ENCODE results near the gene PHACTR3.
"Not testable (repeated sequence)": the region's sequence is repeated elsewhere in the genome, so short reads cannot be mapped to it uniquely, and the experiment has no call there.

The PHACTR3 gene

DNA sequence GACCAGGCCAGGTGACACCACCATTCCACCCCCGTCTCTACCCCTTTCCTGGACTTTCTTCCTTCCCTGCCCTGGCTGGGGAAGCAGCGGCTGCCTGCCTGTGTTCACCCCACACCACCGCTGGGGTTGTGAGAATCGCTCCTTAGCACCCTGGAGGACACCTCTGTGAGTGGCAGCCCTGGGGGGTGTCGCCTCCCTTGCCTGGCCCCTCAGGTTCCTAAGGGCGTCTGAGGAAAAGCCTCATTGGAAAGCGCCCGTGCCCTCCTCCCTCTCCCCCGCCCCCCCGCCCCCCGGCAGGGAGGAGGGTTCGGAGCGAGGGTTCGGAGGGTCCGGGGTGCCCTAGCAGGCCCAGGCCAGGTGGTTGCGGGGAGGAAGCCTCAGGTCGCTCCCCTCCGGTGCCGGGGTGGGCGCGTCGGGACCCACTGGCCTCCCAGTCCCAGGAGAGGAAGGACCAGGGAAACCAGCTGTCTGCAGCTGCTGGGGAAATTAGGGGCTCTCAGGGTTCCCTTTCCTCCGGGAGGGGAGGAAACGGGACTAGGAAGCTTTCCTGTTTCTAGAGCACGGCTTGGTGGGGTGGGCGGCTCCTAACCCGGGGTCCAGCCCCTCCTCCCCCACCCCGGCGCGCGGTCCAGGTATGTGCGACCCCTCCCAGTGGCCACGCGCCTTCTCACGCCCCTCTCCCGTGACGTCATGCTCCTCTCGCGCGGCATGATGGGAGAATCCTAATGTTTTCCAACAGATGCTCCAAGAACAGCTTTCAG is at the start of gene PHACTR3:
PHACTR3 (plus strand) TSS at position 760 of the 761 bp plus-strand sequence. CDS start 475 bp downstream, outside the sequence.
- DNase-seq = peak; percentile 56

DNA sequence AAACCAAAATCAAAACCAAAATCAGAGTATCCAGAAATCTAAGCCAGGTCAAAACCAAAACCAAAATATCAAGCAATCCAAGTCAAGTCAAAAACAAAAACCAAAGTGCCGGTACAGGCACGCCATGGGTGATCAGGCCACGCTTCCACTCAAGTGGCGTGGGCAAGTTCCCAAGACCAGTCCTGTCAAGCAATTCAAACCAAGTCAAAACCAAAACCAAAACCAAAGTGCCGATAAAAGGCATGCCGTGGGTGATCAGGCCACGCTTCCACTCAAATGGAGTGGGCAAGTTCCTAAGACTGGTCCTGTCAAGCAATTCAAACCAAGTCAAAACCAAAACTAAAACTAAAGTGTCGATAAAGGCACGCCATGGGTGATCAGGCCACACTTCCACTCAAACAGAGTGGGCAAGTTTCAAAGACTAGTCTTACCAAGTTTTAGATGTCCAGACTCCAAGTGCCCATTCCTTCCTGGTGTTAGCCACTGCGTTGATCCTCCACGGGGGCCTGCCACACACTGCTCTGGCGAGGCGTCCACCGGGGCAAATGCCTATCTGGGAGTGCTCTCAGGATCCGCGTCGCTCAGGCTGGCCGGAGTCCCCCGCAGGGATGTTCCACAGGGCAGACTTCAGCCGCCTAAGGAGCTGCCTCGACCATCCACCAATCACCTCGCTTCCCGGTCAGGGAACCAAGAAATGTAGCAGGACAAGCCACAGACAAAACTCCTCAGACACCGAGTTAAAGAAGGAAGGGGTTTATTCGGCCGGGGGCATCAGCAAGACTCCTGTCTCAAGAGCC is 46.4 kb upstream of the PHACTR3 start:
- DNase-seq = not testable (repeated sequence)

DNA sequence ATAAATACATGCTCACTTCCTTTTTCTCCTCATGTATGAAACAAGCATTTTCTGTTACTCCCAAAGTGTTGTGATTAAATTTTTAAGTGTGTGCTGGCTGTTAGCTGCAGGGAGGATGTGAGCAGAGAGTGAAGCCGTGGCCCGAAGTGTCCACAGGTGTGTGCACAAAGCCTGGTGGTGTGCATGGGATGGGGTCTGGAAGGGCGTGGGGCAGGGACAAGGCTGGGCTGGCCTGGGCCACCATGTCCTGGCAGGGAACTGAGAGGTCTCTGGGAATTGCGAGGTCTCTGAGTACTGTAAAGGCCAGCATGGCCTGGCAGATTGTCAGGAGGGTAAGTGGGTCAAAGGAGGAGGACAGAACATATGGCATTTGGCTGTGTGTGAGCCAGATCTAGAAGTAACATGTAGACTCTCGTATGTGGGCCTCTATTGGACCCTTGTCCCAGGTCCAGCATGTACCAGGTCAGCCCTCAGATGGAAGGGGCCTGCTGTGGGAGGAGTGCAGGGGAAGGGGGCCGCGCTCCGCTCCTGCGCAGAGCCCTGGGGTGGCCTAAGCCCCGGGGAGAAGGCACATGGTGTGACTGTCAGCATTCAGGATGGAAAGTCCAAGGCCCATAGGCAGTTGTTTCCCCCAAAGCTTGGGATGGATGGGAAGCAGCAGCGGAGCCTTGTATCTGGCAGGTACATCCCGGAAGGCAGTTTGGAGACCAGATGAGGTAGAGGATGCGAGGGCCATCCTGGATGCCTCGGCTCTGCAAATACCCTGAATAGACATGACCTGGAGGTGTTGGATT is 45.1 kb upstream of the PHACTR3 start:
- DNase-seq = no peak

DNA sequence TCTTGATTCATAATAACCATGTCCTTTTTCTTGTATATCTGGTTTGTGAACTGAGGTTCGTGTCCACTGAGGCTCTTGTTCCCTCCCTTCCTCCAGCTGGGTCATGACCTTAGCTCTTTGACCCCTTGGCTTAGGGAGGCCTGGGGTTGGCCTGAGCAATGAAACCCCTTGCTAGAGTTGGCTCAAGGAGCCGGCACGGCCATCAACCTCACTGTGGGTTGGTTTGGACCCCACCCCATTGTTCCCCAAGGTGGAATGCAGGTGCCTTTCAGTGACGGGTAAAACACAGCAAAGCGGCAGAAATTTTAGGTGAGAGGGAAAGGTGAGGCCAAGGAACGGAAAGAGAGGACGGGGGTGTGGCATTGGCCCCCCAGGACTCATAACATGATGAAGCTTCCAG is 44.5 kb upstream of the PHACTR3 start:
- DNase-seq = no peak

DNA sequence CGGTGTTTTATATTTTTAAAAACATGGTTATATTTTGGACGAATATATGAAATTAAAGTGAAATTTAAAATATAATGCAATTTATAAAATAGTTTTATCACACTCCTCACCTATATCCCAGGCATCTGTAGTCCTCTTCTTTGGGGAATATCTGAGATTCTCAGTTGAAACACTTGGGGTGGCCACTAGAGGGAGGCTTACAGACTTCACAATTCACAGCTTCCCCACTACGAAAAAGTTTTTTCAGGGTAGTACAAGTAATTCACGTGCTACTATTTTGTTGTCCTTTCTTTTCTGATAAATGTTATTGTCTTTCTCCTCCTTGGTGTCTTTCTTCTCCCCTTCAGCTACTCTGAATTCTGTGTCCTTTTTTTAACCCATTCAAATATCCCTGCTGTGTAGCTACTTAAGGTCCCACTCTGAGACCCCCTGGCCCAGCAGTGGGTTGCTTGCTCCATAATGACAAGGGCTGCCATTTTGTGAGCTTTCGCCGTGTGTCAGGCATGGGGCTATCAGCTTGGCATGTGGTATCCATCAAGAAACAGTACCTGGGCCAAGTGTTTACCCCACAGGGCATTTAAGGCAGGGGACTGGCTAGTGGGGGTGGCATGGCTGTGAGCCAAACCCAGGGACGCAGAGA is 43.6 kb upstream of the PHACTR3 start:
- DNase-seq = peak; percentile 17

DNA sequence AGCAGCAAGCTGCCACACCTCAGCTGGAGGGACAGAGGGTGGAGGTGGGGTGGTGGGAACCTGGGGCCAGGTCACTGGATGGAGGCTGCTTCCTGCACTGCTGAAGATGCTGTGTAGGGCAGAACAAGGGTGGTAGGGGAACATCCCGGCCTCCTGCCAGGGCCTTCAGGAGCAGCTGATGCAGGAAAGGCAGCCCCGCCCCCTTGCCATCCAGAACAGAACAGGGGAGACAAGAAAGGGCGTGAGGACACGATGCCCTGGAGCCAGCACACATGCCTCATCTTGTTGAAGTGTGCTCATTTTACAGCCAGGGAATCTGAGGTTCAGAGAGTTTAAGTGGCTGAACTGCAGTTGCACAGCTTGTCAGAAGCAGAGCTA is 43.1 kb upstream of the PHACTR3 start:
- DNase-seq = peak; percentile 16

DNA sequence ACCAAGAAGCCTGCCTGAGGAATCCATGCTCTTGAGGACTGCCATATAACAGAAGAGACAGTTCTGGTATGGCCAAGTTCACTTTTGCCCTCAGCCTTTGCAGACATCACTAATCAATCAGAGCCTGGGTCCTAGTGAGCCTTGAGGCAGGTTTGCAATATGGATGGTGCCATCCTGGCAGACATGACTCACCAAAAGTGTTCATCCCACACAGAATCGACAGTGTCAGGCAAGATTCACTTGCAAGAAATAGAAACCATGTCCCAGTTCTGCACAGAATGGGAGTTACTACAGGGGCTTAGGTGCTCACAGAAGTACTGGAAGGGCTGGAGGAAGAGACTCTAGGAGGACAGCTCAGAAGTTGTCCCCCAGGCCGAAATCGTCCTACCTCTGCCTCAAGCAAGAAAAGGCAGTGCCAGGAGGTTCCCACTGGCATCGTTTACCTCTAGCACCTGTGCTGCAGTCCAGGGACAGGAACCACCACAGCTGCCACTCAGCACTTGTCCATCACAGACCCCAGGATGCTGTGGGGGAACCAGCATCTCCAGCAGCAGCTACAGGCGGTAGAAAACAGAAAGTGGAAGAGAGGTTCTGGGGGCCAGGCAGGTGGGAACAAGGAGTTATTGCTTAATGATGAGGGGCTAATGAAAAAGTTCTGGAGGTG is 42.6 kb upstream of the PHACTR3 start:
- DNase-seq = no peak

DNA sequence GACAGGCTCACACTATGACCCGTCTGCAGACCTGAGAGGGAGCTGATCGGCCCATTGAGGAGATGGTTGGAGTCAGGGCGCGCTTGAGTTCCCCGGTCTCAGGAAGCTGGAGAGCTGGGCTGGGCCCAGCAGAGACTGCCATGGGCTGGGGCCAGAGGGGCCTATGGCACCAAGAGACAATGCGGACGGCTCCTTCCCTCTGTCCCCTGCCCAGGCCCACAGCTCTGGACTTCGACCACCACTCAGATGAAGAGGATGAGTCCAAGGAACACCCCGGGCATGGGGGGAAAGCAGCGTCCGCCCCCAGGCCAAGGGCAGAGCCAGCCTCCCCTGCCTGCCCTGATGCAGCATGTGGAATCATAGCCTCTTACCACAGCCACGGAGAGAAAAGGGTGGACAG is 40.2 kb upstream of the PHACTR3 start:
- DNase-seq = no peak

DNA sequence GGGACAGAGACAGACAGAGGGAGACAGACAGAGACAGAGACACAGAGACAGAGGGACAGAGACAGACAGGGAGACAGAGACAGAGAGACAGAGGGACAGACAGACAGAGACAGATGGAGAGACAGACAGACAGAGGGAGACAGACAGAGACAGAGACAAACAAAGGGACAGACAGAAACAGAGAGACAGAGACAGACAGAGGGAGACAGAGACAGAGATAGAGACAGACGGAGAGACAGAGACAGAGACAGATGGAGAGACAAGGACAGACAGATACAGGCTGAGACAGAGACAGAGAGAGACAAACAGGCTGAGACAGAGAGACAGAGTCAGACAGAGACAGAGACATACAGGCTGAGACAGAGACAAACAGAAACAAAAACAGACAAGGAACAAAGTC is 39.4 kb upstream of the PHACTR3 start:
- no peak for DNase-seq

DNA sequence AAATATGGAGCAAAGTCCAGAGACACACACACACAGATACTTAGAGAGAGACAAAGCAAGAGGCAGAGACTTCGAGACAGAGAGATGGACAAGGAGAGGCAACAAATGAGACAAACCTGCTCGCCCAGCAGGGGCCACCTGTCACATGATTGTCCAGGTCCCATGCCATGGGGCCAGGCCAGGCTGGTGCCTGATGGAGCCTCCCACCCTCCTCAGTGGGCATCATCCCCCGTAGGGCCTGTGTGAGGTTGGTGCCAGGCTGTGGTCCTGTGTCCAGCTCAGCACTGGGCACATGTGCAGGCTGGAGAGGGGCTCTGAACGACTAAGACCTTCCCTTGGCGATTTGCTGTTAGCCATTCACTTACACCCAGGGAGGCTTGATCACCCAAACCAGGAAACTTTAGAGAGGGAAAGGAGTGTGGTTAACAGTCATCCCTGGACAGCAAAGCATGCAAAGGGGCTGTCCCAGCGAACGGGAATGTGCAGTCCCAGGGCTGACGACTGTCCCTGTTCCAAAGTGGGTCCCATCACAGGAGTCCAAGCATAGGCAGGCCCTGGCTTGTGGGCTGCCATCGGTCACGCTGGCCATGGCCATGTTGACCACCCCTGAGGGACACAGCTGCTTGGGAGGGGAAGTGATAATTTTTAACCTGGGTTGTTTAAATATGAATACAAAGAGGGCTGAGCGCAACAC is 38.4 kb upstream of the PHACTR3 start:
- DNase-seq = no peak

DNA sequence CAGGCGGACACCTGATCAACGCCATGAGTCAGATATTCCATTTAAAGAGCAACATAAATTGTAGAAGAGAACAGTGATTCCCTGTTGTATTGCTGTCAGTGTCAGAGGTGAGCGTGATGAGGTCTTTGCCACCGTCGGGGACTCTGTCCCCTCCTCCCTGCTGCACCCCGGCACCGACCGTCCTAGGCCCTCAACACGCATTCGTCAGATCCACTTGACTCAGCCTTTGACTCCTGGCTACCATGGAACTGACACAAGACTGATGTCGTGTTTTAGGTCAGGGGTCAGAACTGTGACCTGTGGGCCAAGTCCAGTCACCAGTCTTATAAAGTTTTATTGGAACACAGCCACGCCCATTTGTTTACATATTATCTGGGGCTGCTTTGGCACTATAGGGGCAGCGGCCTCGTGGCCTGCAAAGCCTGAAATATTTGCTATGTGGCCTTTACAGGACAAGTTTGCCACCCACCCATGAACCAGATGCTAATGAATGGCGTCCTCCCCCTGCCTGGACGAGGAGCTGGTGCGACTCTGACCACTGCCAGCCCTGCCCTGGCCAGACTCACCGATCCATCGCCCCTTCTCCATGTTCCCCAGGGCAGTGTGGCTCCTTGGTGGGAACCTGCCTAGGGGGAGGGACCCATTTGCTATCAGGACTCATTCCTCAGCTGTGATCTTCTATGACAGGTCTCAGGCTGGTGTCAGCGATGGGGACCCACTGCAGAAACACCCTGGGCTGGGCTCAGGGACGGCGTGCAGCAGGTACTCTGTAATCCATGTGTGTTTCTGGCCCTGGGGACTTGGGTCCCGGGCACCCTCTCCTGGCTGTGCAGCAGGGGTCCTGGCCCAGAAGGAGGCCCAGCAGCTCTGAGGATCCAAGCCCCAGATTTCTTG is 37.5 kb upstream of the PHACTR3 start:
- DNase-seq = no peak

DNA sequence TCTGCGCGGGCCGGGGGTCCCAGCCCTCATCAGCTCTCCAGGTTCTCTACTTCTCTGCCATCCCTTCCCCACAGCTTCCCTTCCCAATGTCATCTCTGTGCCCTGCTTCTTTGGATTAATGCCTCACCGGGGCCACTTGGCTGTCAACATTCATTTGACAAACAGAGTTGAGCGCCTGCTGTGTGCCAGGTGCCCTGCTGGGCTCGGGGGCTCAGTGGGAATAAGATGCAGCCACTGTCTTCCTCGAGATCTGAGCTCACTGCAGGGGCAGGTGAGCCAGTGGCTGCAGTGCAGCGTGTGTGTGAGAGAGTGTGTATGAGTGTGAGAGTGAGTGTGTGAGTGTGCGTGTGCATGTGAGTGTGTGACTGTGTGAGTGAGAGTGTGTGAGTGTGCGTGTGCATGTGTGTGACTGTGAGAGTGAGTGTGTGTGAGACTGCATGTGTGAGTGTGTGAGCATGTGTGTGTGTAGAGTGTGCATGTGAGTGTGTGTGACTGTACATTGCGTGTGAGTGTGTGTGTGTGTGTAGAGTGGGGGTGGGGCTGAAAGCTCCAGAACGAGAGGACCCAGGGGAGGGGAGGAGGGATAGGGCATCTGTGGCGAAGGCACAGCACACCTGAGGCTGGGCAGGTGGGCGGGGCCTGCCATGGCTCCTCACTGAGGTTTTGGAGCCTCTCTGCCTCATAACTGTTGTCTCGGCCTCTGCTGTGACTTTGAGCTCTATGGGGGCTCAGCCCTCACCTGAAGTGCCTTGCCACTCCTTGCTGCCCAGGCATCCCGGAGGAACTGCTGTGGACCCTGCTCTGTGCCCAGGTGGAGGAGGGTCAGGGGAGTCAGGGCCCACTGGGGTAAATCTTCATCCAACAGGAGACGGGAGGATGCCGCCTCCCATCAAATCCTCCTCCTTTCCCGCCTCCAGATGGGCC is 36.5 kb upstream of the PHACTR3 start:
- no peak for DNase-seq

DNA sequence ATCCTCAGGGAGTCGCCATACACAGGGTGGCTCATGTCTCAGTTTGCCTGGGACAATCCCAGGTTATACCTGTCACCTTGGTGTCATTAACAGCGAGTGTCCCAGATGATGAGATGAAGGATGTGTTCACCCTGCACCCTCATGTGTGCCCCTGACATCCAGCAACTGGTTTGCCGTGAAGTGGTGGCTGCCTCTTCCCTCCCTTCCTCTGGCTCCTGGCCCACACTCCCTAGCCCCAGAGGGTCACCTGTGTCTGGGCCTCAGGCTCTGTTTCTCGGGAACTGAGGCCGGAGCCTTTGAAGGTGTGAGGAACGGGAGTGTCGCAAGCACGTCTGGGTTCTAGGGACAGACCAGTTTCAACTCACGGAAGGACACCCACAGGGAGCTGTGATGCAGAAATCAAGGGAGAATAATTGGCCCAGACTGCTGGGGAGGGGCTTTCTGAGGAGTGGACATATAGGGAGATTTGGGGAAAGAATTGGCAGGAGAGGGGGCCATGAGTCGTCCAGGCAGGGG is 35.8 kb upstream of the PHACTR3 start:
- DNase-seq = no peak

DNA sequence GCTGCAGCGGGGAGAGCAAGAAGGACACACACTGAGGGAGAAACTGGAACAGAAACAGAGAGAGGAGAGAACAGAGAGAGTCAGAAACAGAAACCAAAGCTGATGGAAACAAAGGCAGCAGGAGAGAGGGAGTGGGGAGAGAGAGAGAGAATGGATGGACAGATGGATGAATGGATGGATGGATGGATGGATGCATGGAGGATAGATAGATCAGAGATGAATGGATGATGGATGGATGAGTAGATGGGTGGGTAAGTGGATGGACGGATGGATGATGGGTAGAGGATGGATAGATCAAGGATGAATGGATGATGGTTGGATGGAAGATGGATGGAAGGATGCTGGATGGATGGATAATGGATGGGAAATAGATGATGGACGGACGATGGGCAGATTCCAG is 35.0 kb upstream of the PHACTR3 start:
- DNase-seq = no peak

DNA sequence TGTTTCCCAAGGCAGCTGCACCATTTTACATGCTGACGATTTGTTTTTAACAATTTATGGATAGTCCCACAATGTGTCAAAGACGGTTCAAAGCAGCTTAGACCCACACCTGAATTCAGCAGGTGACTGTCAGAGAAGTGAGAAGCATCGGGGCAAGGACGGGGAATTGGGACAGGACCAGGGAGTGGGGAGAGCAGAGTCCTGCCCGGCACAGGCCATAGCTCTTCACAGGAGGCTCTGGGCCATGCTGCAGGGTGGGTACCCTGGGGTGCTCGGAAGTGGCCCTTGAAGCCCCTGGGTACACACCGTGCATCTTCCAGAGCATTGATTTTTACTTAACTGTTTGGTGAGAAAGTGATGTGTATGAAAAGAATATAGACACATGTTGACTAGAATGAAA is 33.2 kb upstream of the PHACTR3 start:
- no peak for DNase-seq

DNA sequence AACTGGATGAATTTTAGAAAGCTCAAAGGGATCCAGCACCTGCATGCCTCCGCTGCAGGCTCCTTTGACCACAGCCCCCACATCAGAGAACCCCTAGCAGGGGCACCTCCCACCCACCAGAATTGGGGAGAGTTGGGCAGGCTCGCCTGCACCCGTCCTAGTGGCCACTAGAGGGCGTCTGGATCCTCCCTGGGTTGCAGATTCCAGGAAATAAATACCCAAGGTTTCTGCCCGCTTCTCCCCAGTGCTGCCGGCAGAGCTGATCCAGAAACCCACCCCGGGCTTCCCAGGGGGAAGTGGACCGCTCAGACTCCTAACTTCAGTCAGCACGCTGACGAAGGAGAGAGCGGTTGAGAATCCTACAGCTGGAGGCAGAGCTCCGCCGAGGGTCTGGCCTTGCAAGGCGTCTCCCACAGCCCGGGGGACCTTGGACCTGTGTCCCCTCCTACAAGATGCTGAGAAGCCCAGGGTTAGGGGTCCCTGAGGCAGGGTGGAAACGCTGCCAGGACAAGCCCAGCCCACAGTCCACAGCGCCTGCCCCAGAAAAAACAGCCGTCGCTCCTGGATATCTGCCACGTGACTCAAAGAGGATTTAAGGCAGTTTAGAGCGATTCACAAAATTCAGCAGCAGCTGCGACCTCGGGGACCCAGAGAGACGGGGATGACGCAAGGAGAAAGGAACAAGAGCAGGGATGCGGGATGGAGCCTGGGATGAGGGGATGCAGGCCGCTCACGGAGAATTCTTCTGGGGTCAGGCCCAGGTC is 32.6 kb upstream of the PHACTR3 start:
- DNase-seq = peak; percentile 43

DNA sequence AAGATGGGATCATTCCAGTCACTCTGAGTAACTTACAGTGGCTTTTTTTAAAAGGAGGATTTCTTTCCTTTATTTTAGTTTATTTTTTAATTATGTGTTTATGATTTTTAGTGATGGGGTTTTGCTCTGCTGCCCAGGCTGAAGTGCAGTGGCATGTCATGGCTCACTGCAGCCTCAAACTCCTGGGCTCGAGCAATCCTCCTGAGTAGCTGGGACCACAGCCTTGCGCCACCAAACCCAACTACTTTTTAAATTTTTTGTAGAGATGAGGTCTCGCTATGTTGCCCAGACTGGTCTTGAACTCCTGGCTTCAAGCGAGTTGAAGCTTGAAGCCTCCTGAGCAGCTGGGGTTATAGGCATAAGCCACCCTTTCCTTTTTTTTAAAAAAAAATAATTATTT is 31.8 kb upstream of the PHACTR3 start:
- no peak for DNase-seq

DNA sequence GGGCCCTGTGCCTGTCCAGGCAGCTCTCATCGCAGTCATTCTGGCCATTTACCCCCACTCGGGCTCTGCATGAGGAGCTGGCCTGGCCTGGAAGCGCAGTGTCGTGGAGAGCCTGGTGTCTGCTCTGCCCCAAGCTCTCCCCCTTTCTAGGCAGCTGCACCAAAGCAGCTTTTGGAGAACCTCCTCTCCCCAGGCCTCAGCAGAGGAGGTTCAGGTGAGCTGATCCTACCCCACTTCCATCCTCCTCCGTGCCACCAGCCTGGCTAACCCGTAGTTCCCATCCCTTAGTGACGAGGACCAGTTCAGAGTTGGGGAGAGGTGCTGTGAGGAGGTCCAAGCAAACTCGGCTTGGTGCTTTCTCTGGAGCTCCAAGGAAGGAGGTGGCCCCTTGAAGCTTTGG is 30.5 kb upstream of the PHACTR3 start:
- DNase-seq = no peak

DNA sequence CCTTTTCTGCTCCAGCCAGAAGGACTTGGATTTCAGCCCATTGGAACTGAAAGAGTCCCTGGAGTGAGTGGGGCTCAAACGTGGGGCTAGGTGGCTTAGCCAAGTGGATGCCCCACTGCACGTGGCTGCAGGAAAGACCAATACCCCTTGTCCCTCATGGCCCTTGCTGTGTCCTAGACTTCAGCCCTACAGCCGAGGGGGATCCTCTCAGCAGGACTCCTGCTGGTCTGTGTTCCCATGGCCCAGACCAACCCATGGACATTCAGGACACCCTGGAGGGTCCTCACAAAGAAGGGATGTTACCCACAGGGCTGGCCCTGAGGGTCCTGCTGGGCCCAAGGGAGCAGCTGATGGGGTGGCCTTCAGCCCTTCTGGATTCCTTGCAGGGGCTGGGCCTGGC is 30.0 kb upstream of the PHACTR3 start:
- no peak for DNase-seq

Measured in COR-L47 (cell line).